Activated CD4-positive, alpha-beta memory T cell treated with anti-CD3 and anti-CD28 coated beads, Interleukin-2, amount 10 ng/mL, durations not matched to agents 7 days and 5 days (primary cell): Measurements from ENCODE around the gene ANKRD7. TPM values are rescaled to one million over a fixed set of nuclear protein-coding genes. Genes with fewer than 3 reads are reported as not detected.

Source experiments
- CTCF ChIA-PET: fragments of 350-600 bp; sonication (Branson Sonifier 250); formaldehyde crosslinking; loops from one replicate; lab custom pipeline; 2021; ENCODE audit warnings: antibody characterized with exemption, inconsistent platforms; lab: Charles Lee
- POLR2A ChIA-PET: fragments of 350-600 bp; sonication (Branson Sonifier 250); formaldehyde crosslinking; loops from one replicate; lab custom pipeline; 2021; ENCODE audit warnings: antibody characterized with exemption; lab: Charles Lee
- DNase-seq: peaks from one replicate; pipeline ENCODE4 v3.0.0-alpha.2; 2020
- H3K27ac Mint-ChIP-seq: one replicate; pipeline ENCODE4 v1.8.0; 2021; ENCODE audit warnings: mild to moderate bottlenecking, mixed read lengths
- H3K27me3 Mint-ChIP-seq: one replicate; pipeline ENCODE4 v1.8.0; 2021; ENCODE audit warnings: mixed read lengths
- H3K36me3 Mint-ChIP-seq: one replicate; pipeline ENCODE4 v1.8.0; 2021; ENCODE audit warnings: low read depth, mixed read lengths
- H3K4me1 Mint-ChIP-seq: one replicate; pipeline ENCODE4 v1.8.0; 2021; ENCODE audit warnings: mixed read lengths
- H3K4me3 Mint-ChIP-seq: one replicate; pipeline ENCODE4 v1.8.0; 2021; ENCODE audit warnings: mild to moderate bottlenecking, mixed read lengths
- H3K9me3 Mint-ChIP-seq: one replicate; pipeline ENCODE4 v1.8.0; 2021; ENCODE audit warnings: mixed read lengths
- total RNA-seq, 2 experiments: library from RNA; stranded (reverse); gene quantifications; one replicate each; pipeline ENCODE4 v1.2.3, GENCODE V29; 2021

The ANKRD7 gene, protein sequence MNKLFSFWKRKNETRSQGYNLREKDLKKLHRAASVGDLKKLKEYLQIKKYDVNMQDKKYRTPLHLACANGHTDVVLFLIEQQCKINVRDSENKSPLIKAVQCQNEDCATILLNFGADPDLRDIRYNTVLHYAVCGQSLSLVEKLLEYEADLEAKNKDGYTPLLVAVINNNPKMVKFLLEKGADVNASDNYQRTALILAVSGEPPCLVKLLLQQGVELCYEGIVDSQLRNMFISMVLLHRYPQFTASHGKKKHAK
- total RNA-seq, result not detected

DNA sequence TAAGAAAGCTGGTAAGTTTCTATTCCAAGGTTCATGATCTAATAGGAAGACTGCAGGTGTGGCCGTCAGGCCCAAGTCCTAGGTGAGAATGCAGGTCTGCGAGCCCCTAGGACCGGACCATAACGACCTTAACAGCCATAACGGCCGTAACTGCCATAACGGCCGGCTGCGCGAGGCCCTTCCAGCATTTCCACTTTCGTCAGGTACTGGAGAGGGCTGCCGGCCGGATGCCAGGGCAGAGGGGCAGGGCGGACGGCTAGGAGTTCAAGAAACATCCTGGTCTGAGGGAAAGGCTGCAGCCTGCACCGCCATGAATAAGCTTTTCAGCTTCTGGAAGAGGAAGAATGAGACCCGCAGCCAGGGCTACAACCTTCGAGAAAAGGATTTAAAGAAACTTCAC is at the start of gene ANKRD7:
ANKRD7 (plus strand) TSS at position 184 of the 400 bp plus-strand sequence; CDS start at position 311, 127 bp downstream.
- DNase-seq, result no peak
- Mint-ChIP-seq H3K4me1 (no peaks in the 10 kb centered on the region), H3K27me3 (peaks cover 6% of the 10 kb centered on the region), H3K4me3 (no peak within 1 kb of the TSS), H3K27ac (no peak within 1 kb of the TSS), H3K9me3 (no peaks in the 10 kb centered on the region), H3K36me3 (no peaks in the 10 kb centered on the region)
- CTCF ChIA-PET, result no interaction called here
- POLR2A ChIA-PET, result no interaction called here

DNA sequence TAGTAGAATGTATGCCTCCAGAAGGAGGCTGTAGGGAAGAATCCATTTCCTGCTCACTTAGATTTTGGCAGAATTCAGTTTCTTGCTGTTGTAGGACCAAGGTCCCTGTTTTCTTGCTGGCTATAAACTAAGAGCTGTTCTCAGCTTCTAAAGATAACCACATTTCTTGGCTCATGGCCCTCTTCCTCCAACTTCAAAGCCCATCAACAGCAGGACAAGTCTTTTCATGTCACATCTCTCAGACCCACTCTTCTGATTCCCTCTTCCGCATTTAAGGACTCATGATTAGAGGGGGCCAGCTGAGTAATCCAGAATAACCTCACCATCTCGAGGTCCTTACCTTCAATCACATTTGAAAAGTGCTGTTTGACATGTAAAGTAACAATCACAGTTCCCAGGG is 48.8 kb upstream of the ANKRD7 start:
- H3K36me3 Mint-ChIP-seq, result no peaks in the 10 kb centered on the region
- H3K4me1 Mint-ChIP-seq, result no peaks in the 10 kb centered on the region
- peaks cover 8% of the 10 kb centered on the region for H3K27me3 Mint-ChIP-seq
- no peak overlapping the region for H3K27ac Mint-ChIP-seq
- CTCF ChIA-PET, result no interaction called here
- DNase-seq, result no peak
- H3K9me3 Mint-ChIP-seq, result no peaks in the 10 kb centered on the region
- H3K4me3 Mint-ChIP-seq, result no peak overlapping the region
- POLR2A ChIA-PET, result interaction anchor here (1.3 kb wide), 1 partner anchor 9 kb away, joined by 3 read pairs; no protein-coding TSS in a partner anchor

DNA sequence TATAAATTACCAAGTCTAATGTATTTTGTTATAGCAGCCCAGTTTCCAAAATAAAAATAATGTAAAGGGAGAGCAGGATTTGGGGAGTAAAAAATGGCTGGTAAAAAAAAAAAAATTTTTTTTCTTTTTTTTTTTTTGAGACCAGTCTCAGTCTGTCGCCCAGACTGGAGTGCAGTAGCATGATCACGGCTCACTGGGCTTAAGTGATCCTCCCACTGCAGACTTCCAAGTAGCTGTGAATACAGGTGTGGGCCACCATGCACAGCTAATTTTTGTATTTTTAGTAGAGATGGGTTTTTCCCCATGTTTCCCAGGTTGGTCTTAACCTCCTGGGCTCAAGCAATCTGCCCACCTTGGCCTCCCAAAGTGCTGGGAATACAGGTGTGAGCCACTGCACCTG is 45.3 kb upstream of the ANKRD7 start:
- ChIA-PET POLR2A (no interaction called here), CTCF (no interaction called here)
- no peaks in the 10 kb centered on the region for H3K9me3 Mint-ChIP-seq
- no peaks in the 10 kb centered on the region for H3K27me3 Mint-ChIP-seq
- H3K4me3 Mint-ChIP-seq, result no peak overlapping the region
- H3K27ac Mint-ChIP-seq, result no peak overlapping the region
- DNase-seq, result no peak
- peaks cover 8% of the 10 kb centered on the region for H3K36me3 Mint-ChIP-seq
- H3K4me1 Mint-ChIP-seq, result peaks cover 12% of the 10 kb centered on the region

DNA sequence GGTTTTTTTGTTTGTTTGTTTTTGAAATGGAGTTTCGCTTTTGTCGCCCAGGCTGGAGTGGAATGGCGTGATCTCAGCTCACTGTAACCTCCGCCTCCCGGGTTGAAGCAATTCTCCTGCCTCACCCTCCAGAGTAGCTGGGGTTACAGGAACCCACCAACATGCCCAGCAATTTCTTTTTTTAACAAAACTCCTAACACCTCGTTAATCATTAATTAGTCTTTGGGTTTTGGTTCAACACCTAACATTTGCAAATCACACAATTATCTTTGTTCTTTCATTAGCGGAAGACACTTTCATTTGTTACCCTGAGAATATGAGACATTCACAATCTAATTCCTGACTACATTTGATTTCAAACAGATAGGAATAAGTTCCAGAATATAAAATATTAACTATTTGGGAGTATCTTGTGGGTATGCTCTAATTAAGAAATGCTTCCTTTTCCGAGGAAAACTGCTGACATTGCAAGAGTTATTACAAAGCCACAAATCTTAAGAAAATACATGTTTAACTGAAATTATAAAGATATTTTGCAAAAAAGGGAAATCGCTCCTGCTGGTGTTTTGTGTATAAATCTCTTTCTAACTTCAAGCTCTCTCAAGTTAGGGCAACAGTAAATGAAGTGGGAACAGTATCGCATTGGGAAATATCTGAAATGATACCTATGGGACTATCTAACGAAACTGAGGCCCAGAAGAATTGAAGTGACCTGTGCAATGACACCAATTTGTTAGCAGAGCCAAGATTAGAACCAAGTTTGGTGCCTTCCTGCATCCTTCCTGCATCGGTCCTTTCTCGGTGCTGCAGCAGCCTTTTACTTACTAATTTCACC is 41.7 kb upstream of the ANKRD7 start:
- Mint-ChIP-seq H3K27ac (peak overlapping the region; percentile 98), H3K27me3 (no peaks in the 10 kb centered on the region), H3K9me3 (no peaks in the 10 kb centered on the region), H3K4me1 (peaks cover 36% of the 10 kb centered on the region), H3K36me3 (peaks cover 36% of the 10 kb centered on the region), H3K4me3 (peak overlapping the region; percentile 97)
- CTCF ChIA-PET, result interaction anchor here (1.4 kb wide), 1 partner anchor 13 kb away, joined by 3 read pairs; no protein-coding TSS in a partner anchor
- POLR2A ChIA-PET, result no interaction called here
- no peak for DNase-seq

DNA sequence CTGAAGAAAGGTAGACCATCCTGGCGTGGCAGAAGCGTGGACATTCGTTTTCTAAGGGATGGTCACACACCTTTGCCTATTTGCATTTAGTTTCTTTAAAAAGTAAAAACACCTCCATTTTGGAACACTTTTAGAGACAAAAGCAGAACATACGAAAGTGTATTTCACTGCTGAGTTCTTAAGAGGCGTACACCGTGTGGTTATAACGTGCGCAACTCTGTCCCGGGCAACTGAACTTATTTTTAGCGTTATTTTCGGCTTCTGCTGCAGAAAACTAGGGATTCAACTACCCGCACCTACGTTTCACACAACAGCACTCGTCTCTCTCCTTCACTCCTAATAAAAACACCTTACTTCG is 41.1 kb upstream of the ANKRD7 start:
- CTCF ChIA-PET, result interaction anchor here (1.4 kb wide), 1 partner anchor 13 kb away, joined by 3 read pairs; no protein-coding TSS in a partner anchor

DNA sequence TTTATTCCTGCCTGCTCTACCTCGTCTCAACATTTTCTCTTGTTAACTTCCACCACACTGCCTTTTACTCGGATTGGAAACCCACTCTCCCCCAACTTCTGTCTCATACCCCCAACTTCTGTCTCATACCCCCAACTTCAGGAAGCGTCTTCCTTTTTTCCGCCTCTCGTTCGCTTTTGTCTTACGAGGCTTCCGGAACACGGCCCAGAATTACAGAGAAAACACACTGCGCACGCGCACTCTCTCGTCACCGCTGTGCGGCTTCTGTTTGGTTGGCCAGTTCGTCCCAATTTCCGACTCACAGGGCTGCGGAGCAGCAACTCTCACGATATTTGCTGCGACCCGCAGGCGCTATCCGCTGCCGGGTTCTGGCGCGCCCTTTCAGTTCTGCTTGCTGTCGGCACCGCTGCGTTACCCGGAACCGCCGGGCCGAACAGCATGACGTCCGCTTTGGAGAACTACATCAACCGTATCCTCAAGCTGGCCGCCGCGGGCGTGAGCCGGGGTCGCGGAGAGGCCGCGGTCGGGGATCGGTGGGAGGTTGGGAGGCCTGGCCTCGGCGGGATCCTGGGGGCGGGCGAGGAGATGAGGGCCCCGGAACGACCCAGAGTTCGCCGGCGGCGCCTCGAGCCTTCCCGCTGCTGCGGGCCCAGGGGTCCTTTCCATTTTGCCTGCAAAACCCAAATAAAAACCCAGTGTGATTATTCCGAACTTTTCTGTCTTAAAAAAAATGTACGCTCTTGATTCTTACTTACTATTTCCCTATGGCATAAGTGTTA is 40.5 kb upstream of the ANKRD7 start, which contains the start of gene LSM8:
LSM8 (plus strand) TSS at position 379 of the 779 bp plus-strand sequence; CDS start at position 439, 60 bp downstream.
- CTCF ChIA-PET, result no interaction called here

More for the DNA sequence above, 41.1 kb upstream of the ANKRD7 start:
- Mint-ChIP-seq H3K36me3 (peaks cover 40% of the 10 kb centered on the region), H3K4me3 (peak overlapping the region; percentile 97), H3K27ac (peak overlapping the region; percentile 98), H3K9me3 (no peaks in the 10 kb centered on the region), H3K4me1 (peaks cover 36% of the 10 kb centered on the region), H3K27me3 (no peaks in the 10 kb centered on the region)
- POLR2A ChIA-PET, result interaction anchor here (1.6 kb wide), 1 partner anchor 12 kb away, joined by 6 read pairs; no protein-coding TSS in a partner anchor
- peak; percentile 26 for DNase-seq

DNA sequence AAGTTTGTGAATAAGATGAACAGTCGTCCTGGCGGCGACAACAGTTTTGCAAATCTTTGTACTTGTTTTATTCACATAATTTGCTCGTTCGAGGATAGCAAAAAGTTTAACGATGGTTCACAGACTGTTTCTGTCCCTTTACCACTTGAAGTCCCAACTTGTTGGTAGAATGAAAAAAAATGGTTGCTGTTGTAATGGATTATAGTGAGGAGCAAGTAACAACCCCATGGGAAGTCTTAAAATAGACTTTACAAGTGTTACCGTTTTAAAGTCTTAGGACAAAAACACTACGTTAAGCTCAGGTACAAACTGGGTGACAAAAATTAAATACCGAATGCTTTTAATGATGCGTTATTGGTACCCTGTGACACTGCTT is 40.0 kb upstream of the ANKRD7 start:
- Mint-ChIP-seq H3K9me3 (no peaks in the 10 kb centered on the region), H3K4me1 (peaks cover 36% of the 10 kb centered on the region), H3K27ac (peak overlapping the region; percentile 98), H3K36me3 (peaks cover 41% of the 10 kb centered on the region), H3K4me3 (peak overlapping the region; percentile 97), H3K27me3 (no peaks in the 10 kb centered on the region)
- POLR2A ChIA-PET, result interaction anchor here (1.2 to 1.6 kb wide), 4 partner anchors 9 to 13 kb away, joined by 3 to 6 read pairs (median 5); no protein-coding TSS in a partner anchor
- CTCF ChIA-PET, result interaction anchor here (1.7 kb wide), 1 partner anchor 14 kb away, joined by 8 read pairs; no protein-coding TSS in a partner anchor
- no peak for DNase-seq

More for the DNA sequence above, 40.5 kb upstream of the ANKRD7 start, which contains the start of gene LSM8:
- Mint-ChIP-seq H3K4me1 (peaks cover 36% of the 10 kb centered on the region), H3K9me3 (no peaks in the 10 kb centered on the region), H3K36me3 (peaks cover 40% of the 10 kb centered on the region), H3K27me3 (no peaks in the 10 kb centered on the region), H3K4me3 (peak within 1 kb of the TSS; percentile 97), H3K27ac (peak within 1 kb of the TSS; percentile 98)
- DNase-seq, result peak; percentile 98
- POLR2A ChIA-PET, result interaction anchor here (1.2 to 1.6 kb wide), 4 partner anchors 8 to 13 kb away, joined by 3 to 6 read pairs (median 5); no protein-coding TSS in a partner anchor

DNA sequence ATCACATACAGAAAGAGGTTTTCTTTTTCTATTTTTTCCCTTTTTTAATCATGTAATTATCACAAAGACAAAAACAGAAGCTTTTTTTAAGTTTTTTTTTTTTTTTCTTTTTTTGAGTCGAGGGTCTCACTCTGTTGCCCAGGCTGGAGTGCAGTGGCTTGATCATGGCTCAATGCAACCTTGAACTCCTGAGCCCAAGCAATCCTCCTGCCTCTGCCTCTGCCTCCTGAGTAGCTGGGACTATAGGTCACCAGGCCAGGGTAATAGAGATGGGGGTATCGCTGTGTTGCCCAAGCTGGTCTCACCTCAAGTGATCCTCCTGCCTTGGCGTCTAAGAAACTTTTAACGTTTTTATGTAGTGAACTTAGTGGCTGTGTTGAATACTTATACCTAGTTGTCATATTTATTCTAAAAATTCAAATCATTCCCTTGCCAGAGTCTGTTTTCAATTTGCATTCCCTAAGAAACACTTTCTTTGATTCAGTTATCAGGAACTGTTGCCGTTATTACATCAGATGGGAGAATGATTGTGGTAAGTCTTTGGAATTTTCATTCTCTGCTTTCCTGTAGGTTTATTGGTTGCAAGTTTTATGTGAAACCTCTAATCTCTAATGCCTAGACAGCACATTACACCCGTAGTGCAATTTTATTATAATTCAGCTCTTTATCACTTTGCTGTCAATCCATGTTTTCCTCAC is 39.2 kb upstream of the ANKRD7 start:
- Mint-ChIP-seq H3K4me3 (peak overlapping the region; percentile 97), H3K27me3 (no peaks in the 10 kb centered on the region), H3K4me1 (peaks cover 38% of the 10 kb centered on the region), H3K9me3 (no peaks in the 10 kb centered on the region), H3K27ac (no peak overlapping the region), H3K36me3 (peaks cover 47% of the 10 kb centered on the region)
- DNase-seq, result no peak
- CTCF ChIA-PET, result interaction anchor here (1.7 kb wide), 1 partner anchor 13 kb away, joined by 8 read pairs; no protein-coding TSS in a partner anchor
- POLR2A ChIA-PET, result interaction anchor here (0.7 to 1.6 kb wide), 5 partner anchors 8 to 30 kb away, joined by 3 to 6 read pairs (median 5); no protein-coding TSS in a partner anchor

DNA sequence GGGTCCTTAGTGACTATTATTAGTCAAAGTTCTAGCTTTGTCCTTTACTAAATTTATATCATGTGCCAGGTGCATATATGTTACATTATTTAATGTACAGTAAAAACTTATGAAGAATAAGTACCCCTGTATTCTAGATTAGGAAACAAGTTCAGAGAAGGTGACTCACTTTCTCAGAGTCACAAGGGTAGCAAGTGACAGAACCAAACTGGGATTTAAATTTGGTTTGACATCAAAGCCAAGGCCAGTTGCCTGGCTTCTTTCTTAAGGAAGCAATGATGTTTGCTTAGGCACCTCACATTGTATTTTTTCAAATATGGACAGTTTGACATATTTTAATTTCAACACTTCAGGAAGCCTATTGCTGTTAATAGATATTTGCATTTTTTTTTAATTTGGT is 38.0 kb upstream of the ANKRD7 start:
- ChIA-PET CTCF (no interaction called here), POLR2A (no interaction called here)
- Mint-ChIP-seq H3K9me3 (no peaks in the 10 kb centered on the region), H3K36me3 (peaks cover 49% of the 10 kb centered on the region), H3K4me3 (peak overlapping the region; percentile 53), H3K27me3 (no peaks in the 10 kb centered on the region), H3K27ac (no peak overlapping the region), H3K4me1 (peaks cover 38% of the 10 kb centered on the region)
- DNase-seq, result no peak

DNA sequence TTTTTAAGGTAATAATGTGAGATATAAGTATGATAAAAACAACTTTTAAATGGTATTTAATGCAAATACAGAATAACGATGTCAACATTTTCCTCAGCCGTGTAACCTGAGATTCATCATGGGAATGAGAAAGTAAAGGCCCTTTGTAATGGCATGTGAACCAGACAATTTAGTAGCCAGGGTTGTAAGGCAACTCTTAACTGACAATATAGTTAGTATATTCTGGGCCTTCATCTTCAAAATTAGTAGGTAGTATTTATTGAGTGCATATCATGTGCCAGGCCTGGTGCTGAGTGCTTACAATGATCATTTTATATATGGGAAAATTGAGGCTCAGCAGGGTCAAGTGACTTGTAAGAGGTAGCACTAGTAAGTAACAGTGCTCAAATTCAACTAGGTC is 29.9 kb upstream of the ANKRD7 start:
- H3K4me1 Mint-ChIP-seq, result peaks cover 8% of the 10 kb centered on the region
- CTCF ChIA-PET, result interaction anchor here (1.0 kb wide), 1 partner anchor 10 kb away, joined by 3 read pairs; no protein-coding TSS in a partner anchor

DNA sequence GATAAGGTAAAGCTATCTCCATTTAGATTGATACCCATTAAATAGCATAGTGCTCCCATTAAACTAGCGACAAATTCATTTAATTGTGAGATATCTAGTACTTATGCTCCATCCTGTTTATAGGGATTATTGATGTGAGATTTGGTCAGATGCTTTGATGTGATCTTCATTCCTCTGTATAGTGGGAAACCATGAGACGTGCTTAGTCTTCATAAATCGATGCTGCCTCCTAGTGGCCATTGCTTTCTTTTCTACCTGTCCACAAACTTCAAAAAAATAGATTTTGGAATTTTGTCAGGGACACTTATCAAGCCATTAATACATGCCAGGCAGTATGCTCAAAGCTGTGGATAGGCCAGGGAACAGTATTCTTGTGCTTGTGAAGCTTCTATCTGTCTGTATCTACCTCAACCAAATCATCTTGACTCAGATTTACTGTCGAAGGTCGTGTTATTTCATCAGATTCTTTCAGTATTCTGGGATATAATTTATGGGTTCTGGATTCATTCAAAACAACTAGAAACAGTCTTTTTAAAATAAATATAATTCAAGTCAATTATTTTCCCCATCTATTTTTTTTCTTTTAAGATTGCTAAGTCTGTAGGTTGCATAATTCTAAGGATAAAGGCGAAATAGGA is 28.5 kb upstream of the ANKRD7 start:
- Mint-ChIP-seq H3K36me3 (peaks cover 11% of the 10 kb centered on the region), H3K9me3 (no peaks in the 10 kb centered on the region), H3K27ac (no peak overlapping the region), H3K4me1 (peaks cover 6% of the 10 kb centered on the region), H3K27me3 (no peaks in the 10 kb centered on the region), H3K4me3 (no peak overlapping the region)
- peak; percentile 45 for DNase-seq
- CTCF ChIA-PET, result interaction anchor here (1.0 to 1.7 kb wide), 3 partner anchors 9 to 480 kb away, joined by 3 to 4 read pairs (median 3); no protein-coding TSS in a partner anchor
- POLR2A ChIA-PET, result interaction anchor here (2.1 kb wide), 1 partner anchor 12 kb away, joined by 6 read pairs; the partner anchor contains the start of gene LSM8

More for the DNA sequence above, 29.9 kb upstream of the ANKRD7 start:
- POLR2A ChIA-PET, result interaction anchor here (2.1 kb wide), 1 partner anchor 10 kb away, joined by 6 read pairs; the partner anchor contains the start of gene LSM8
- peaks cover 17% of the 10 kb centered on the region for H3K36me3 Mint-ChIP-seq
- H3K27me3 Mint-ChIP-seq, result no peaks in the 10 kb centered on the region
- H3K9me3 Mint-ChIP-seq, result no peaks in the 10 kb centered on the region
- no peak for DNase-seq
- H3K4me3 Mint-ChIP-seq, result no peak overlapping the region
- H3K27ac Mint-ChIP-seq, result no peak overlapping the region
